ENCODE data around the gene C17orf75.
A peak's percentile ranks its signal among the peaks of the same experiment; 100 is the strongest.
"Not testable (repeated sequence)": the region's sequence is repeated elsewhere in the genome, so short reads cannot be mapped to it uniquely, and the experiment has no call there.

C17orf75 gene

DNA sequence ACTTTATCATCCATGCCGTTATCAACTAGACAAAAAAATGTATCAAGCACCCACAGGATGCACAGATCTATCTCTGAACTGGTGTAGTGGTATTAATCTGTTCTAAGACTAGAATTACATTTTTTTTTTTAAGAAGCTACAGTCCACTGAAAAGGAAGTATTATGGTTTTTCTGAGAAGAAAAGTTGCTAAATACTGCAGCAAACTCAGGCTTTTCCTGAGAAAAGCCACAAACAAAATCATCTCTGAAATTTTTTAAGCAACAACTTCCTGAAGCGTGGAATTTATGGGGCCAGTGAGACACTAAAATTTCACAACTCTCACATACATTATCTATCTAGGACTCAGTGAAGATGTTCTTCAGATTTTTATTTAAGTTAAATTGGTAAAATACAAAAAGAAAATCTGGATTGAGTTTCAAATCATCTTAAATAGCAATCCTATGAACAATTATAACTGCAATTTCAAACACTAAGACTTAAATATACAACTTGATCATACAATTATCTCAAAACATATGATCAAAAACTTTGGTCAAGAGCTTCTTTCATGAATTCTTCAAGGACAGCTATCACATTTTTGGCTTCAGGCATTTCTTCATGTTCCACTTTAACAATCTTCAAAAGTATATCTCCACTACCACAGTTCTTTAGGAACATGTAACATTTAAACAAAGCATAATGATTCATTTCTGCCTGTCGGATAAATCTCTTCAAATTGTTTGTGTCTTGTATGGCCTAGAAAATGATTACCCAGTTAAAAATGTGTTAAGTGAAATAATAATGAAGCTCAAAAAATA is 10.5 kb downstream of the C17orf75 start:
- H3K4me3 ChIP-seq (ENCODE audit: low read depth, low read length): no peak overlapping the region
- no peak for TF ChIP-seq CTCF (IDR thresholded peaks at IDR 0.05; ENCODE audit: insufficient read depth, low read depth, low read length, missing control alignments)
- no peak for DNase-seq (ENCODE audit: low read depth)

GRCh38 chr17:32330147-32330546 is 11.8 kb downstream of the C17orf75 start:
- no peak overlapping the region for H3K4me3 ChIP-seq (ENCODE audit: low read depth, low read length)
- no peak for DNase-seq (ENCODE audit: low read depth)
- TF ChIP-seq CTCF (IDR thresholded peaks at IDR 0.05; ENCODE audit: insufficient read depth, low read depth, low read length, missing control alignments): no peak

GRCh38 chr17:32327911-32328310 is 14.1 kb downstream of the C17orf75 start:
- no peak for DNase-seq (ENCODE audit: low read depth)
- H3K4me3 ChIP-seq (ENCODE audit: low read depth, low read length): no peak overlapping the region
- no peak for TF ChIP-seq CTCF (IDR thresholded peaks at IDR 0.05; ENCODE audit: insufficient read depth, low read depth, low read length, missing control alignments)

DNA sequence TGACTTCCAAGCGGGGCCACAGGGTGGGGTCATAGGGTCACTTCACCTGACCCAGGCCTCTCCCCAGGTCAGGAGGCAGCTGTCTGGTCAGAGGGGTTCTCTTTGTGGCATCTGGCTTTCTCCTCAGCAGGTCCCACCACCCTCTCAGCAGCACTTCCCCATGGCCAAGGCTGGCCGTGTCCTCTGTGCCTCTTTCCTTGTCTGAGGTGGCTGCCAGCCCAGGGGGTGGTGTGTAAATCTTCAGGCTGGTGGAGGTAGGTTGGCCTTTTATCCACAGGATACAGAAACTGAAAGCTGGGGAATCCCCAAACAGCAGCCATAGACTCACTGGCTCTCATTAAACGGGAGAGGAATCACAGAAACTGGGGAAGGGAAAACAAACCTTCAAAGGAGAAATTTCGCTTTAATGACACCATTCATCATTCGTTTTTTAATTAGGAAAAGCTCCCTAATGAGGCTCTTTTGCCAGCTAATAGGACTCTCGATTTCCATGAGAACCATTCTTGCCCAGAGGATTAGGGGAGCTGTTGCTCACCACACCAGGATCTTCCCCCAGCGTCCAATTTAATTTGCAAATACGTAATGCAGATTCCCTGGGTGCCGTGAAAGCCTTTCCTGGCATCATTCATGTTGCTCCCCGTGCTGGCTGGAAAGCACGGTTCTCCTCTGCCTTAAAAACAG is 18.0 kb downstream of the C17orf75 start:
- H3K4me3 ChIP-seq (ENCODE audit: low read depth, low read length): no peak overlapping the region
- DNase-seq (ENCODE audit: low read depth): peak; percentile 28
- TF ChIP-seq CTCF (IDR thresholded peaks at IDR 0.05; ENCODE audit: insufficient read depth, low read depth, low read length, missing control alignments): no peak

DNA sequence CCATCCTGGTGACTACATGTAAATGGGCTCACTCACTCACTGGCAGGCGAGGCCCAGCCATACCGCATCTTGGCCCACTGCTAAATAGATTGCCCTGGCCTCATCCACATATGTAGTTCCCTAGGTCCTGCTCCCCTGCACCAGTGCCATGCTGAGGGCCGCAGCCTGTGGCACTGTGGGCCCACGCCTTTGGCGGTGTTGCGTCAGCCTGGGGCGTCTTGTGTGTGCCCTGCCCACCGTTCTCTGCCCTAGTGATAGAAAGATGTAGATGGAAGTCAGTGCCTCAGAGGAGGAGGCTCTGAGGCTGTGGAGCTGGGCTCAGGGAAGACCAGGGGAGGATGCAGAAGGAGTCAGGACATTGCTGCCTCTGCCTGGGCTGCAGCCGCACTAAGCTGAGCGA is 18.9 kb downstream of the C17orf75 start:
- no peak for TF ChIP-seq CTCF (IDR thresholded peaks at IDR 0.05; ENCODE audit: insufficient read depth, low read depth, low read length, missing control alignments)
- no peak overlapping the region for H3K4me3 ChIP-seq (ENCODE audit: low read depth, low read length)
- DNase-seq (ENCODE audit: low read depth): no peak

DNA sequence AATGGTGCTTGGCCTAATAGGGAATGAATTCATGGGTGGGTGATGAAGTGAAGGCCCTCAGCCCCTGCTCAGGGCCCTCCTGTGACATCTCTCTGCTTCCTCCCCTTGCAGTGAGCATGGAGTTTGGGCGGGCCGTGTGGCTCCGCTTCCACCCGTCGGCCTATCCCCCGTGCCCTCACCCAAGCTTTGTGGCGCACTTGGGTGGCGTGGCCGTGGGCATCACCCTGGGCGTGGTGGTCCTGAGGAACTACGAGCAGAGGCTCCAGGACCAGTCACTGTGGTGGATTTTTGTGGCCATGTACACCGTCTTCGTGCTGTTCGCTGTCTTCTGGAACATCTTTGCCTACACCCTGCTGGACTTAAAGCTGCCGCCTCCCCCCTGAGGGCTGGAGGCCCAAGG is 21.1 kb downstream of the C17orf75 start:
- no peak for DNase-seq (ENCODE audit: low read depth)
- TF ChIP-seq CTCF (IDR thresholded peaks at IDR 0.05; ENCODE audit: insufficient read depth, low read depth, low read length, missing control alignments): no peak

DNA sequence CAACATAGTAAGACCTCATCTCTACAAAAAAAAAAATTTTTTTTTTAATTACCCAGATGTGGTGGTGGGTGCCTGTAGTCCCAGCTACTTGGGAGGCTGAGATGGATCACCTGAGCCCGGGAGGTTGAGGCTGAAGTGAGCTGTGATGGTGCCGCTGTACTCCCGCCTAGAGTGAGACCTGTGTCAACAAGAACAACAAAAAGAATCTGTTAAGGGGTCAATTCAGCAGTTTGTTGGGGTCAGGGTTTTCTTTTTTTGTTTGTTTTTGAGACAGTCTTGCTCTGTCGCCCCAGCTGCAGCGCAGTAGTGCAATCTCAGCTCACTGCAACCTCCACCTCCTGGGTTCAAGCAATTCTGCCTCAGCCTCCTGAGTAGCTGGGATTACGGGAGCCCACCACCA is 21.9 kb downstream of the C17orf75 start:
- DNase-seq (ENCODE audit: low read depth); H3K4me3 ChIP-seq (ENCODE audit: low read depth, low read length): not testable (repeated sequence)

More for the DNA sequence above, 21.1 kb downstream of the C17orf75 start:
- H3K4me3 ChIP-seq (ENCODE audit: low read depth, low read length): no peak overlapping the region
